HCT116 (cell line): Measurements from ENCODE around the gene TMEM201. TPM values are rescaled to one million over a fixed set of nuclear protein-coding genes. Genes with fewer than 3 reads are reported as not detected.

ENCODE experiments used
- ATAC-seq: fragments of 200-7000 bp; cut with Tn5 transposase; 2 replicates; pipeline ENCODE4 v1.9.1; 2020; ENCODE audit warnings: mild to moderate bottlenecking, moderate library complexity
- Bru-seq: library from RNA; stranded (reverse); fragments of 400-500 nt; gene quantifications from one replicate; lab custom pipeline; 2021; lab: Mats Ljungman, UMichigan
- BruChase-seq, 2 experiments: library from RNA; stranded (reverse); fragments of 400-500 nt; gene quantifications; one replicate each; lab custom pipeline; 2021; lab: Mats Ljungman, UMichigan
- BruUV-seq: library from RNA; stranded (reverse); fragments of 400-500 nt; replicated peaks from 2 replicates; lab custom pipeline; 2021; lab: Mats Ljungman, UMichigan
- CTCF ChIA-PET: fragments of 300-600 bp; sonication (Branson Sonifier 250); formaldehyde crosslinking; loops from one replicate; lab custom pipeline; 2021; ENCODE audit warnings: antibody characterized with exemption; lab: Charles Lee
- POLR2A ChIA-PET: fragments of 300-600, 350-600 bp; sonication (Branson Sonifier 250); formaldehyde crosslinking; loops from one replicate; lab custom pipeline; 2021; ENCODE audit warnings: antibody characterized with exemption; lab: Charles Lee
- RAD21 ChIA-PET, 2 experiments: fragments of 300-600 bp; sonication (Branson Sonifier 250); formaldehyde crosslinking; loops; one replicate each; lab custom pipeline; 2023; ENCODE audit warnings: low total read pairs in 2 of 2; ENCODE audit not compliant: uncharacterized antibody in 2 of 2, unreplicated experiment in 2 of 2, low non-redundant PET in 1 of 2; lab: Charles Lee
- DNase-seq: peaks from one replicate; pipeline ENCODE4 v3.0.0-alpha.2; 2010; ENCODE audit warnings: low read depth, low spot score
- H2AFZ ChIP-seq: fragments of 200-600 bp; shearing (Covaris generic), sonication (generic); 2 replicates; pipeline ENCODE4 v1.6.1; 2017; ENCODE audit warnings: low read depth, mixed run types, mixed read lengths, antibody characterized with exemption, low read length; ENCODE audit not compliant: poor library complexity, severe bottlenecking
- H3K27ac ChIP-seq: 2 replicates; pipeline ENCODE4 v1.5.1; 2012; ENCODE audit warnings: low read depth, low read length
- H3K27me3 ChIP-seq: fragments of 200-600 bp; sonication (generic); 2 replicates; pipeline ENCODE4 v1.6.1; 2016; ENCODE audit warnings: mixed run types, low read length, mixed read lengths; ENCODE audit not compliant: insufficient read depth
- H3K36me3 ChIP-seq, 2 experiments: fragments of 200-500 bp in 1 of 2; fragments of 200-600 bp in 1 of 2; sonication (Bioruptor generic) in 1 of 2; sonication (generic) in 1 of 2; 2 replicates each; pipeline versions ENCODE4 v1.5.1 to v1.6.1; 2014 to 2016; ENCODE audit warnings: low read length in 2 of 2, inconsistent platforms in 1 of 2, mixed read lengths in 1 of 2, mixed run types in 1 of 2; ENCODE audit not compliant: insufficient read depth in 2 of 2, control insufficient read depth in 1 of 2
- H3K4me1 ChIP-seq, 2 experiments: fragments of 200-600 bp in 1 of 2; sonication (generic) in 1 of 2; 2 replicates each; pipeline versions ENCODE4 v1.5.1 to v1.6.1; 2012 to 2017; ENCODE audit warnings: low read length in 2 of 2, inconsistent platforms in 1 of 2, mild to moderate bottlenecking in 1 of 2, mixed read lengths in 1 of 2, mixed run types in 1 of 2, moderate library complexity in 1 of 2; ENCODE audit not compliant: insufficient read depth in 2 of 2, control insufficient read depth in 1 of 2
- H3K4me2 ChIP-seq: fragments of 200-600 bp; sonication (generic); 2 replicates; pipeline ENCODE4 v1.6.1; 2017; ENCODE audit warnings: mixed run types, low read length, mixed read lengths
- H3K4me3 ChIP-seq, 2 experiments: fragments of 200-600 bp in 1 of 2; sonication (generic) in 1 of 2; replicated peaks in 1 of 2; 2 replicates each; pipeline ENCODE4 v1.5.1; 2011 to 2016; ENCODE audit warnings: low read length in 2 of 2, control low read depth in 1 of 2, low read depth in 1 of 2, mild to moderate bottlenecking in 1 of 2, mixed read lengths in 1 of 2, mixed run types in 1 of 2
- H3K79me2 ChIP-seq: fragments of 200-600 bp; sonication (generic); 2 replicates; pipeline ENCODE4 v1.6.1; 2017; ENCODE audit warnings: mild to moderate bottlenecking, mixed run types, low read length, moderate library complexity, mixed read lengths; ENCODE audit not compliant: insufficient read depth
- H3K9ac ChIP-seq: fragments of 200-600 bp; sonication (generic); 2 replicates; pipeline ENCODE4 v1.6.1; 2016; ENCODE audit warnings: low read length, mixed read lengths
- H3K9me2 ChIP-seq: fragments of 200-600 bp; sonication (generic), shearing (Covaris generic); 2 replicates; pipeline ENCODE4 v1.6.1; 2017; ENCODE audit warnings: mixed run types, mild to moderate bottlenecking, moderate library complexity; ENCODE audit not compliant: insufficient read depth
- H3K9me3 ChIP-seq, 2 experiments: fragments of 200-500 bp in 1 of 2; fragments of 200-600 bp in 1 of 2; sonication (Bioruptor generic) in 1 of 2; sonication (generic) in 1 of 2; 2 replicates each; pipeline ENCODE4 v1.6.1; 2014 to 2017; ENCODE audit warnings: low read length in 2 of 2, mixed read lengths in 2 of 2, inconsistent platforms in 1 of 2, low read depth in 1 of 2, mild to moderate bottlenecking in 1 of 2, mixed run types in 1 of 2, moderate library complexity in 1 of 2; ENCODE audit not compliant: control insufficient read depth in 1 of 2, insufficient read depth in 1 of 2
- H4K20me1 ChIP-seq: fragments of 200-600 bp; sonication (generic), shearing (Covaris generic); 2 replicates; pipeline ENCODE4 v1.6.1; 2017; ENCODE audit warnings: mixed run types, mild to moderate bottlenecking, moderate library complexity; ENCODE audit not compliant: insufficient read depth
- CTCF ChIP-seq, 3 experiments: fragments of 200-600 bp in 1 of 3; sonication (generic) in 1 of 3; IDR thresholded peaks in 2 of 3; conservative IDR thresholded peaks in 1 of 3; 2 replicates each; pipeline ENCODE4 v1.5.1; 2012 to 2017; ENCODE audit warnings: low read depth in 2 of 3, low read length in 2 of 3, antibody characterized with exemption in 1 of 3, borderline replicate concordance in 1 of 3, control low read depth in 1 of 3, mild to moderate bottlenecking in 1 of 3, mixed read lengths in 1 of 3, mixed run types in 1 of 3, moderate library complexity in 1 of 3; ENCODE audit not compliant: insufficient read depth in 1 of 3
- EZH2phosphoT487 ChIP-seq: fragments of 200-600 bp; IDR thresholded peaks from 2 replicates; pipeline ENCODE4 v1.6.1; 2018; ENCODE audit warnings: antibody characterized with exemption, borderline replicate concordance
- POLR2AphosphoS5 ChIP-seq: IDR thresholded peaks from 2 replicates; pipeline ENCODE4 v1.6.1; 2011; ENCODE audit warnings: mild to moderate bottlenecking, low read depth, low read length, moderate library complexity
- SIN3A ChIP-seq: IDR thresholded peaks from 2 replicates; pipeline ENCODE4 v1.6.1; 2012; ENCODE audit warnings: low read depth
- TCF7L2 ChIP-seq: IDR thresholded peaks from 2 replicates; pipeline ENCODE4 v1.7.0; 2011; ENCODE audit warnings: borderline replicate concordance, inconsistent platforms; ENCODE audit not compliant: insufficient read depth, insufficient read length; ENCODE audit errors: extremely low read depth
- ZFX ChIP-seq: fragments of 450-650 bp; IDR thresholded peaks from 2 replicates; pipeline ENCODE4 v1.6.1; 2017
- intact Hi-C: fragments of 100-400 bp; cut with micrococcal nuclease; formaldehyde crosslinking; loops from 2 replicates; pipeline ENCODE4 v1.10.0; 2022
- long read RNA-seq: library from polyadenylated mRNA; unstranded; transcript quantifications from one replicate; pipeline ENCODE4 v2.0.0, GENCODE V29; 2021; ENCODE audit not compliant: unreplicated experiment
- polyA plus RNA-seq: library from polyadenylated mRNA; unstranded; fragments of >200 nt; gene quantifications from 2 replicates; pipeline ENCODE4 v1.2.1, GENCODE V29; 2012; ENCODE audit warnings: missing spikeins
- total RNA-seq: library from RNA; stranded (reverse); gene quantifications from one replicate; pipeline ENCODE4 v1.2.1, GENCODE V29; 2021; ENCODE audit not compliant: unreplicated experiment
- TF ChIP-seq, protein P1 (sequence below): IDR thresholded peaks from 2 replicates; pipeline ENCODE4 v1.6.1; 2012

TMEM201 gene
- total RNA-seq: 27.6 TPM
- polyA plus RNA-seq: 9.0 and 9.7 TPM in 2 replicates
- percentile 60 among the genes with signal in this experiment for Bru-seq, nascent RNA
- percentile 54 among the genes with signal in this experiment for BruChase-seq, experiment 1, labeled RNA remaining after a 6-hour chase
- BruChase-seq, experiment 2, labeled RNA remaining after a 2-hour chase: percentile 57 among the genes with signal in this experiment
- long read RNA-seq, transcript TMEM201-201 (6 exons, 3,851 nt): major isoform, 6 of 46 reads
- long read RNA-seq, partial matches to known transcripts: 28 of 46 reads
- long read RNA-seq, other reads (novel, unspliced or antisense): 11 of 46 reads

- peaks cover 13 to 28% of the 10 kb centered on the region in 2 experiments; a peak in 3 of 4 replicates for H3K4me1 ChIP-seq
- peak within 1 kb of the TSS; percentile 99 for H3K4me2 ChIP-seq
- peak within 1 kb of the TSS; percentile 98 for H3K9ac ChIP-seq
- H3K4me3 ChIP-seq: peak within 1 kb of the TSS; percentile 85 to 90
- H2AFZ ChIP-seq: no peak within 1 kb of the TSS
- TF ChIP-seq, protein P1, sequence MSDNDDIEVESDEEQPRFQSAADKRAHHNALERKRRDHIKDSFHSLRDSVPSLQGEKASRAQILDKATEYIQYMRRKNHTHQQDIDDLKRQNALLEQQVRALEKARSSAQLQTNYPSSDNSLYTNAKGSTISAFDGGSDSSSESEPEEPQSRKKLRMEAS: peak; percentile 58
- TF ChIP-seq CTCF (IDR thresholded peaks at IDR 0.05 in 2 of 3, conservative IDR thresholded peaks at IDR 0.05 in 1 of 3; ENCODE audit: borderline replicate concordance in 1 of 3, insufficient read depth in 1 of 3, low read depth in 2 of 3, low read length in 2 of 3) (peak in 2 of 3 experiments; percentile 59 to 61; a peak in 4 of 6 replicates), SIN3A (no peak), ZFX (no peak; the same call in 1 of the 2 replicates), POLR2AphosphoS5 (peak; percentile 65), EZH2phosphoT487 (no peak), TCF7L2 (peak; percentile 80)
- TF ChIP-seq, all 23 proteins: peak for 4
- CTCF ChIA-PET: no interaction called here
- peaks cover 23% of the 10 kb centered on the region; the same call in 1 of the 2 replicates for H4K20me1 ChIP-seq
- POLR2A ChIA-PET: no interaction called here
- ATAC-seq: peak; percentile 89
- intact Hi-C loops: no loop called here
- peaks cover 47% of the 10 kb centered on the region for H3K79me2 ChIP-seq
- RAD21 ChIA-PET: interaction anchor here in 1 of 2 experiments (0.6 kb wide), 1 partner anchor 176 kb away, joined by 3 read pairs; no protein-coding TSS in a partner anchor
- H3K27me3 ChIP-seq: no peaks in the 10 kb centered on the region
- BruUV-seq: no TSS peak
- H3K36me3 ChIP-seq: no peaks in the 10 kb centered on the region
- no peaks in the 10 kb centered on the region for H3K9me3 ChIP-seq
- peak within 1 kb of the TSS; percentile 74 for H3K27ac ChIP-seq
- peak; percentile 76 for DNase-seq
- H3K9me2 ChIP-seq: no peaks in the 10 kb centered on the region
Observed at GRCh38 chr1:9588551-9589143, at the start of gene TMEM201. Gene TMEM201, plus strand, starts transcription at chr1:9588911. Its CDS starts 20 bp downstream, at chr1:9588931.
